Hair follicular keratinocyte (primary cell): ENCODE data around the gene TGFBR1. TPM values are rescaled to one million over a fixed set of nuclear protein-coding genes. Genes with fewer than 3 reads are reported as not detected.

Experiments used
- total RNA-seq: library from RNA; depleted of rRNA; stranded (reverse); fragments of >200 nt; gene quantifications from 2 replicates; pipeline ENCODE4 v1.2.3, GENCODE V29; 2015

Gene TGFBR1
- total RNA-seq = 28.3 and 28.7 TPM in 2 replicates

DNA sequence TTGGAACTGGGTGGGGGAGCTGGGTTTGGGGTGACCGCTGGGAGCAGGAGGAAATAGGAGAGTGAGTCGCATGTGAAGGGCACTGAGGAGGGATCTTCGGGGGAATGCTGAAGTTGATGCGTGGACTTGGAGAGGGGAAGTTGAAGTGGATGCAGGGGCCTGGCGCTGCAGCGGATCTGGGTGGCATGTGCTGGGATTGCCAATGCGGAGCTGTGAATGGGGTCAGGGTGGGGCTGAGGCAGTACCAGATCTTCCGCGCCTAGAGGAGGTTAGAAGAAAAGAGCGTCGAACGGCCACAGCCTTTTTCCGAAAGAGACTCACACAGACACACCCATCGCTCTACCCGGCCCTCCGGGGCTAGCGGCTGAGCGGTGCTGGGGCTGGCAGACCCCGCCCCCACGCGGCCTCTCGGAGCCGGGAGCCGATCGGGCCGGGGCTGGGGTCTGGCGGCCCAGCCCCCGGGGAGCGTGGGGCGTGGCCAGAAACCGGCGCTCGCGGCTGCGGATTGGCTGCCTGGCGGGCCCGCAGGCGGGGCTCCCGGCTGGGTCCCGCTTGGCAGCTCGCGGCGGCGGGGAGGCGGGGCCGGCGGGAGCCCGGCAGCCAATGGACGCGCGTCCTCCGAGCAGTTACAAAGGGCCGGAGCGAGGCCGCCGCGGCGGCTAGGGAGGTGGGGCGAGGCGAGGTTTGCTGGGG, at the start of gene TGFBR1:
Gene TGFBR1, plus strand, starts transcription at position 655 of the 693 bp plus-strand sequence. CDS start 93 bp downstream, outside the sequence.

Other genes starting within 250 kb of the TGFBR1 start
- not detected in 2 replicates for gene COL15A1, start 161.2 kb upstream of the TGFBR1 start, total RNA-seq
- gene ALG2, start 116.8 kb downstream of the TGFBR1 start, total RNA-seq = 36.3 and 37.9 TPM in 2 replicates
- 189 and 240 TPM in 2 replicates for gene SEC61B, start 117.2 kb downstream of the TGFBR1 start, total RNA-seq